H1 (cell line): Measurements from ENCODE around the gene METRN. TPM values are rescaled to one million over a fixed set of nuclear protein-coding genes. Genes with fewer than 3 reads are reported as not detected.

ENCODE experiments used
- CTCF ChIA-PET: fragments of 300-600 bp; sonication (Branson Sonifier 250); formaldehyde crosslinking; loops from one replicate; lab custom pipeline; 2021; ENCODE audit not compliant: partially characterized antibody; lab: Charles Lee
- POLR2A ChIA-PET: fragments of 300-600 bp; sonication (Branson Sonifier 250); formaldehyde crosslinking; loops from one replicate; lab custom pipeline; 2021; ENCODE audit warnings: inconsistent platforms; ENCODE audit not compliant: partially characterized antibody; lab: Charles Lee
- DNase-seq, 2 experiments: peaks; one replicate each; pipeline versions ENCODE4 v3.0.0 to v3.0.0-alpha.2; 2010 to 2022; ENCODE audit warnings: low spot score in 2 of 2, low read depth in 1 of 2, mixed read lengths in 1 of 2
- FAIRE-seq: peaks from 2 replicates; lab custom pipeline; 2011; peaks lifted over from hg19 to GRCh38; lab: Jason Lieb, UNC
- H2AFZ ChIP-seq: 2 replicates; pipeline ENCODE4 v1.8.1; 2012; ENCODE audit warnings: low read length, inconsistent platforms
- H2AK5ac ChIP-seq: 2 replicates; pipeline ENCODE4 v1.6.1; 2013; ENCODE audit warnings: low read depth, low read length
- H2BK120ac ChIP-seq: replicated peaks from 2 replicates; pipeline ENCODE3; 2013; ENCODE audit warnings: low read depth, low read length, inconsistent platforms
- H2BK12ac ChIP-seq: 2 replicates; pipeline ENCODE4 v1.6.1; 2013; ENCODE audit warnings: low read depth, low read length
- H2BK15ac ChIP-seq: 2 replicates; pipeline ENCODE4 v1.6.1; 2013; ENCODE audit warnings: low read length
- H2BK20ac ChIP-seq: 2 replicates; pipeline ENCODE4 v1.6.1; 2013; ENCODE audit warnings: low read length
- H2BK5ac ChIP-seq: 2 replicates; pipeline ENCODE4 v1.6.1; 2013; ENCODE audit warnings: low read depth, low read length
- H3K14ac ChIP-seq: 2 replicates; pipeline ENCODE4 v1.6.1; 2013; ENCODE audit warnings: inconsistent platforms; ENCODE audit not compliant: insufficient read length
- H3K18ac ChIP-seq: 2 replicates; pipeline ENCODE4 v1.6.1; 2013; ENCODE audit warnings: low read length; ENCODE audit errors: extremely low read depth
- H3K23ac ChIP-seq: 2 replicates; pipeline ENCODE4 v1.6.1; 2013; ENCODE audit warnings: inconsistent platforms; ENCODE audit not compliant: insufficient read length
- H3K23me2 ChIP-seq: 2 replicates; pipeline ENCODE4 v1.6.1; 2013; ENCODE audit warnings: low read depth, low read length
- H3K27ac ChIP-seq: 2 replicates; pipeline ENCODE4 v1.6.1; 2011; ENCODE audit warnings: low read depth, low read length, inconsistent platforms
- H3K27me3 ChIP-seq, 4 experiments: replicated peaks in 1 of 4; 1 replicate in 1 of 4; 2 replicates in 3 of 4; pipeline versions ENCODE4 v1.6.1 to v1.8.1; 2011 to 2013; ENCODE audit warnings: low read length in 3 of 4, mild to moderate bottlenecking in 3 of 4, inconsistent platforms in 2 of 4, mixed read lengths in 2 of 4, moderate library complexity in 1 of 4; ENCODE audit not compliant: control insufficient read depth in 3 of 4, insufficient read depth in 3 of 4; ENCODE audit errors: extremely low read depth in 1 of 4
- H3K36me3 ChIP-seq, 4 experiments: 2 replicates each; pipeline versions ENCODE4 v1.6.1 to v1.8.1; 2011 to 2013; ENCODE audit warnings: mild to moderate bottlenecking in 4 of 4, low read length in 3 of 4, moderate library complexity in 2 of 4, control low read depth in 1 of 4, inconsistent platforms in 1 of 4; ENCODE audit not compliant: insufficient read depth in 4 of 4, control insufficient read depth in 2 of 4
- H3K4ac ChIP-seq: replicated peaks from 2 replicates; pipeline ENCODE3; 2013; ENCODE audit warnings: low read length, low read depth, mixed read lengths, inconsistent platforms; ENCODE audit not compliant: insufficient read length
- H3K4me1 ChIP-seq, 4 experiments: replicated peaks in 1 of 4; 1 replicate in 1 of 4; 2 replicates in 3 of 4; pipeline versions ENCODE4 v1.6.1 to v1.8.1; 2011 to 2013; ENCODE audit warnings: low read length in 3 of 4, inconsistent platforms in 2 of 4, mixed read lengths in 1 of 4; ENCODE audit not compliant: insufficient read depth in 4 of 4, control insufficient read depth in 3 of 4
- H3K4me2 ChIP-seq, 2 experiments: 2 replicates each; pipeline versions ENCODE4 v1.6.1 to v1.8.1; 2011 to 2013; ENCODE audit warnings: low read depth in 2 of 2, low read length in 2 of 2, control low read depth in 1 of 2, inconsistent platforms in 1 of 2, mild to moderate bottlenecking in 1 of 2; ENCODE audit not compliant: insufficient read depth in 1 of 2
- H3K4me3 ChIP-seq, 4 experiments: fragments of 200-600, 300-600 bp in 1 of 4; sonication (generic), shearing (Covaris generic), sonication (Bioruptor Twin) in 1 of 4; 2 replicates each; pipeline versions ENCODE4 v1.5.1 to v1.8.1; 2011 to 2016; ENCODE audit warnings: low read length in 4 of 4, low read depth in 3 of 4, control low read depth in 2 of 4, inconsistent platforms in 2 of 4, mild to moderate bottlenecking in 2 of 4, mixed read lengths in 1 of 4, moderate library complexity in 1 of 4; ENCODE audit not compliant: insufficient read depth in 2 of 4; ENCODE audit errors: extremely low read depth in 1 of 4
- H3K56ac ChIP-seq: replicated peaks from 2 replicates; pipeline ENCODE3; 2013; ENCODE audit warnings: low read depth, mild to moderate bottlenecking, mixed read lengths, low read length, inconsistent platforms; ENCODE audit not compliant: insufficient read length
- H3K79me1 ChIP-seq: 2 replicates; pipeline ENCODE4 v1.6.1; 2013; ENCODE audit warnings: low read depth, low read length, control low read depth
- H3K79me2 ChIP-seq, 2 experiments: 2 replicates each; pipeline versions ENCODE4 v1.6.1 to v1.8.1; 2012 to 2013; ENCODE audit warnings: low read length in 2 of 2, mild to moderate bottlenecking in 2 of 2, inconsistent platforms in 1 of 2; ENCODE audit not compliant: insufficient read depth in 2 of 2, control insufficient read depth in 1 of 2
- H3K9ac ChIP-seq, 4 experiments: replicated peaks in 1 of 4; 1 replicate in 1 of 4; 2 replicates in 3 of 4; pipeline versions ENCODE4 v1.6.1 to v1.8.1; 2011 to 2013; ENCODE audit warnings: low read depth in 3 of 4, low read length in 3 of 4, control low read depth in 2 of 4, mild to moderate bottlenecking in 2 of 4, moderate library complexity in 2 of 4, inconsistent platforms in 1 of 4; ENCODE audit errors: extremely low read depth in 1 of 4
- H3K9me3 ChIP-seq, 2 experiments: 2 replicates each; pipeline versions ENCODE4 v1.6.1 to v1.8.1; 2012 to 2013; ENCODE audit warnings: mild to moderate bottlenecking in 2 of 2, moderate library complexity in 2 of 2, control low read depth in 1 of 2, inconsistent platforms in 1 of 2, low read depth in 1 of 2, low read length in 1 of 2, mixed read lengths in 1 of 2; ENCODE audit not compliant: insufficient read depth in 2 of 2
- H4K20me1 ChIP-seq, 2 experiments: replicated peaks in 1 of 2; 2 replicates each; pipeline versions ENCODE3 to v1.8.1; 2011 to 2013; ENCODE audit warnings: inconsistent platforms in 2 of 2, low read length in 2 of 2, mild to moderate bottlenecking in 1 of 2; ENCODE audit not compliant: insufficient read depth in 2 of 2, control insufficient read depth in 1 of 2
- H4K5ac ChIP-seq: 2 replicates; pipeline ENCODE4 v1.6.1; 2013; ENCODE audit warnings: low read length, low read depth, mixed read lengths, inconsistent platforms; ENCODE audit not compliant: insufficient read length
- H4K8ac ChIP-seq: 2 replicates; pipeline ENCODE4 v1.8.0; 2013; ENCODE audit warnings: mild to moderate bottlenecking, moderate library complexity, low read length, inconsistent platforms; ENCODE audit not compliant: insufficient read depth; ENCODE audit errors: extremely low read depth
- H4K91ac ChIP-seq: replicated peaks from 2 replicates; pipeline ENCODE3; 2013; ENCODE audit warnings: low read length, mixed read lengths, inconsistent platforms; ENCODE audit not compliant: insufficient read length
- HDAC2 ChIP-seq, 2 experiments: fragments of 300-600 bp in 1 of 2; sonication (generic) in 1 of 2; IDR thresholded peaks; 2 replicates each; pipeline ENCODE4 v1.6.1; 2011 to 2012; ENCODE audit warnings: low read depth in 2 of 2, low read length in 2 of 2, mild to moderate bottlenecking in 2 of 2, moderate library complexity in 2 of 2, borderline replicate concordance in 1 of 2, inconsistent platforms in 1 of 2
- KDM5A ChIP-seq: fragments of 200-600 bp; IDR thresholded peaks from 2 replicates; pipeline ENCODE4 v1.7.1; 2012; ENCODE audit warnings: mild to moderate bottlenecking, low read length, inconsistent platforms, mixed read lengths
- MAX ChIP-seq: IDR thresholded peaks from 2 replicates; pipeline ENCODE4 v1.6.1; 2012; ENCODE audit warnings: inconsistent platforms
- PHF8 ChIP-seq: fragments of 200-600 bp; sonication (generic); conservative IDR thresholded peaks from 2 replicates; pipeline ENCODE4 v1.7.1; 2012; ENCODE audit warnings: low read depth, mild to moderate bottlenecking, inconsistent platforms, low read length, moderate library complexity
- POLR2AphosphoS5 ChIP-seq: IDR thresholded peaks from 2 replicates; pipeline ENCODE4 v1.6.1; 2011; ENCODE audit warnings: low read depth, low read length
- RAD21 ChIP-seq, 2 experiments: IDR thresholded peaks in 1 of 2; conservative IDR thresholded peaks in 1 of 2; 2 replicates each; pipeline ENCODE4 v1.6.1; 2011; ENCODE audit warnings: low read depth in 2 of 2, low read length in 2 of 2, improper control_type of control experiment in 1 of 2, inconsistent platforms in 1 of 2, mild to moderate bottlenecking in 1 of 2, moderate library complexity in 1 of 2
- RBBP5 ChIP-seq: IDR thresholded peaks from 2 replicates; pipeline ENCODE4 v1.7.1; 2012; ENCODE audit warnings: low read depth, mild to moderate bottlenecking, inconsistent platforms, low read length, moderate library complexity, borderline replicate concordance
- RFX5 ChIP-seq: IDR thresholded peaks from 2 replicates; pipeline ENCODE4 v1.6.1; 2011; ENCODE audit warnings: low read depth, low read length, improper control_type of control experiment, borderline replicate concordance
- SAP30 ChIP-seq: fragments of 300-600 bp; sonication (generic); IDR thresholded peaks from 2 replicates; pipeline ENCODE4 v1.7.1; 2012; ENCODE audit warnings: low read length, moderate library complexity, mild to moderate bottlenecking, inconsistent platforms; ENCODE audit not compliant: insufficient read depth, insufficient replicate concordance
- YY1 ChIP-seq: IDR thresholded peaks from 2 replicates; pipeline ENCODE4 v1.6.1; 2011; ENCODE audit warnings: low read depth, mild to moderate bottlenecking, low read length
- WGBS, 2 experiments: shearing (Covaris generic) in 1 of 2; methylation state at CpG; one replicate each; pipeline versions ENCODE4 v1.1.6 to v1.1.7; 2013 to 2015; ENCODE audit warnings: low lambda C conversion rate in 2 of 2, mixed read lengths in 2 of 2, inconsistent platforms in 1 of 2, low coverage in 1 of 2, missing lambda C conversion rate in 1 of 2; ENCODE audit not compliant: insufficient replicate concordance in 2 of 2, insufficient coverage in 1 of 2, insufficient read length in 1 of 2; ENCODE audit errors: extremely low coverage in 1 of 2, missing lambda C conversion rate in 1 of 2; 5-methylcytosine and 5-hydroxymethylcytosine counted together
- polyA plus RNA-seq, 7 experiments: library from polyadenylated mRNA; depleted of rRNA in 3 of 7; stranded (reverse) in 5 of 7; unstranded in 2 of 7; fragments of >200 nt in 5 of 7; fragments of 200-250 nt in 2 of 7; gene quantifications; 1 replicate in 5 of 7; 2 replicates in 1 of 7; 4 replicates in 1 of 7; pipeline versions ENCODE4 v1.2.1 to v1.2.3, GENCODE V29; 2011 to 2013; ENCODE audit warnings: missing spikeins in 2 of 7, mixed read lengths in 2 of 7
- total RNA-seq: library from RNA; stranded (reverse); fragmentation: NEBNext Ultra II Directional; extraction: Animal tissue kit (Norgen Biotek cat#: 25700); gene quantifications from 2 replicates; pipeline ENCODE4 v1.2.1, GENCODE V29; 2021

The METRN gene
- total and polyA plus RNA-seq, 2 of the 8 experiments (the other 6 are each of a cell fraction or from before 2014, with no cell fraction given) = 18.7 to 25.8 TPM

GRCh38 chr16:686459-687260 is 28.3 kb upstream of the METRN start:
- Histone ChIP-seq H3K27me3 (peaks cover 0 to 5% (median 2%) of the 10 kb centered on the region in 4 experiments; a peak in 1 of 7 replicates), H3K23me2 (peaks cover 12% of the 10 kb centered on the region), H3K4me1 (peaks cover 0 to 15% (median 10%) of the 10 kb centered on the region in 4 experiments; a peak in 5 of 7 replicates), H3K36me3 (peaks cover 4 to 27% (median 13%) of the 10 kb centered on the region in 4 experiments; a peak in 7 of 8 replicates), H3K4ac (no peak overlapping the region), H2BK20ac (no peak overlapping the region), H3K56ac (no peak overlapping the region), H3K4me3 (no peak overlapping the region), H2AK5ac (no peak overlapping the region), H3K9ac (no peak overlapping the region), H4K20me1 (peaks cover 4 to 26% of the 10 kb centered on the region in 2 experiments), H3K23ac (no peak overlapping the region), H3K14ac (no peak overlapping the region), H4K5ac (no peak overlapping the region), H3K18ac (no peak overlapping the region), H2BK5ac (no peak overlapping the region), H2AFZ (no peak overlapping the region), H3K79me1 (peaks cover 4% of the 10 kb centered on the region), H4K8ac (no peak overlapping the region; the same call in 1 of the 2 replicates), H2BK120ac (no peak overlapping the region), H3K79me2 (peaks cover 0 to 4% of the 10 kb centered on the region in 2 experiments; a peak in 1 of 4 replicates), H2BK15ac (no peak overlapping the region), H4K91ac (no peak overlapping the region), H3K4me2 (no peak overlapping the region), H3K9me3 (no peaks in the 10 kb centered on the region), H2BK12ac (no peak overlapping the region), H3K27ac (no peak overlapping the region)
- ChIA-PET POLR2A (interaction anchor here (0.8 to 2.5 kb wide), 12 partner anchors 9 to 98 kb away, joined by 3 to 6 read pairs (median 4); partner anchors contain the start of genes RHBDL1 and RHOT2), CTCF (interaction anchor here (0.6 to 6.0 kb wide), 20 partner anchors 9 to 316 kb away, joined by 3 to 75 read pairs (median 3); partner anchors contain the start of genes FBXL16, RHBDL1, RHOT2 and WDR90)
- FAIRE-seq (no peak), DNase-seq (no peak)
- 96% methylated on average over 43 of the region's 51 CpGs; no CpG with 5 or more reads in 1 of the 2 experiments for WGBS, 2 experiments
- TF ChIP-seq HDAC2 (IDR thresholded peaks at IDR 0.05; ENCODE audit: borderline replicate concordance in 1 of 2, low read depth in 2 of 2, low read length in 2 of 2) (no peak), YY1 (no peak), MAX (no peak), RBBP5 (no peak), RFX5 (no peak), KDM5A (no peak), POLR2AphosphoS5 (no peak), SAP30 (no peak), PHF8 (no peak), RAD21 (IDR thresholded peaks at IDR 0.05 in 1 of 2, conservative IDR thresholded peaks at IDR 0.05 in 1 of 2; ENCODE audit: low read depth in 2 of 2, low read length in 2 of 2) (no peak)
